Tibial nerve (tissue), 3 donors: ENCODE results near the gene PLXNB2.

Experiments used
- POLR2A ChIP-seq, 2 donors: fragments of 450-650 bp; IDR thresholded peaks; one replicate each; pipeline ENCODE4 v1.6.1; 2017; ENCODE audit warnings: antibody characterized with exemption in 2 of 2, mild to moderate bottlenecking in 2 of 2, moderate library complexity in 2 of 2
- TF ChIP-seq, protein P1 (sequence below), 5 experiments: fragments of 200-600 bp in 3 of 5; fragments of 450-650 bp in 2 of 5; sonication (generic) in 3 of 5; IDR thresholded peaks; one replicate each; pipeline ENCODE4 v1.5.1; 2016 to 2019; ENCODE audit warnings: antibody characterized with exemption in 5 of 5, mild to moderate bottlenecking in 3 of 5, moderate library complexity in 2 of 5

DNA sequence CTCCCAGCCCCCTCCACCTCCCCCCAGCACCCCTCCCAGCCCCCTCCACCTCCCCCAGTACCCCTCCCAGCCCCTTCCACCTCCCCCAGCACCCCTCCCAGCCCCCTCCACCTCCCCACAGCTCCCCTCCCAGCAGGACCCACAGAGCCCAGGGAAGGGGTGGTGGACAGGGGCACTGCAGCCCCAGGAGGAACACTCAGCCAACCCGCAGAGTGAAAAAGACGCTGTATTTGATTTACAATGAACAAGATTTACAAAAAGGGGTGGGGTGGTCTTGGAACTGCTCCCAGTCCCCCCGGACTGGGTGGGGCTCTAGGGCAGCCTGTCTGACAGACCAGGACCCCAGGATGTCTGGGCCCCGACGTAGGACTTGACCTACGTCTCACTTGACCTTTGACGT is 32.7 kb downstream of the PLXNB2 start:
- TF ChIP-seq, protein P1, sequence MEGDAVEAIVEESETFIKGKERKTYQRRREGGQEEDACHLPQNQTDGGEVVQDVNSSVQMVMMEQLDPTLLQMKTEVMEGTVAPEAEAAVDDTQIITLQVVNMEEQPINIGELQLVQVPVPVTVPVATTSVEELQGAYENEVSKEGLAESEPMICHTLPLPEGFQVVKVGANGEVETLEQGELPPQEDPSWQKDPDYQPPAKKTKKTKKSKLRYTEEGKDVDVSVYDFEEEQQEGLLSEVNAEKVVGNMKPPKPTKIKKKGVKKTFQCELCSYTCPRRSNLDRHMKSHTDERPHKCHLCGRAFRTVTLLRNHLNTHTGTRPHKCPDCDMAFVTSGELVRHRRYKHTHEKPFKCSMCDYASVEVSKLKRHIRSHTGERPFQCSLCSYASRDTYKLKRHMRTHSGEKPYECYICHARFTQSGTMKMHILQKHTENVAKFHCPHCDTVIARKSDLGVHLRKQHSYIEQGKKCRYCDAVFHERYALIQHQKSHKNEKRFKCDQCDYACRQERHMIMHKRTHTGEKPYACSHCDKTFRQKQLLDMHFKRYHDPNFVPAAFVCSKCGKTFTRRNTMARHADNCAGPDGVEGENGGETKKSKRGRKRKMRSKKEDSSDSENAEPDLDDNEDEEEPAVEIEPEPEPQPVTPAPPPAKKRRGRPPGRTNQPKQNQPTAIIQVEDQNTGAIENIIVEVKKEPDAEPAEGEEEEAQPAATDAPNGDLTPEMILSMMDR (IDR thresholded peaks at IDR 0.05), result no peak
- no peak for TF ChIP-seq POLR2A (IDR thresholded peaks at IDR 0.05)
